Measurements from ENCODE around the gene TOE1.
"Not testable (repeated sequence)": the region's sequence is repeated elsewhere in the genome, so short reads cannot be mapped to it uniquely, and the experiment has no call there.

Gene TOE1

GRCh38 chr1:45356186-45356585 lies 16.2 kb downstream of the TOE1 start:
- DNase-seq: no peak

GRCh38 chr1:45359882-45360513 lies 20.0 kb downstream of the TOE1 start:
- DNase-seq: peak; percentile 38

DNA sequence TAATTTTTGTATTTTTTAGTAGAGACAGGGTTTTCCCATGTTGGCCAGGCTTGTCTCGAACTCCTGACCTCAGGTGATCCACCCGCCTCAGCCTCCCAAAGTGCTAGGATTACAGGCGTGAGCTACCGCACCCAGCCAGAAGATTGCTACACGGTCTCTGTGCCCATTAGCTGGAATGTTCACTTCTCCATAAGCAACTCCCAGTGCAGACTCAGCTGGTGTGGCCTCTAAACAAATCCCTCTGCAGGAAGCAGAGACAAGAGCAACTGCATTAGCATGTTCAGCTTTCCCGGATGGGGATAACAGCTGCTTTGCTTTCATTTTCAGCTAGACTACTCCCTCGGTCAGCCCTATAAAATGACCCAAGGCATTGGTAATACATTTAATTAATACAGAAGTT lies 21.0 kb downstream of the TOE1 start:
- not testable (repeated sequence) for DNase-seq

DNA sequence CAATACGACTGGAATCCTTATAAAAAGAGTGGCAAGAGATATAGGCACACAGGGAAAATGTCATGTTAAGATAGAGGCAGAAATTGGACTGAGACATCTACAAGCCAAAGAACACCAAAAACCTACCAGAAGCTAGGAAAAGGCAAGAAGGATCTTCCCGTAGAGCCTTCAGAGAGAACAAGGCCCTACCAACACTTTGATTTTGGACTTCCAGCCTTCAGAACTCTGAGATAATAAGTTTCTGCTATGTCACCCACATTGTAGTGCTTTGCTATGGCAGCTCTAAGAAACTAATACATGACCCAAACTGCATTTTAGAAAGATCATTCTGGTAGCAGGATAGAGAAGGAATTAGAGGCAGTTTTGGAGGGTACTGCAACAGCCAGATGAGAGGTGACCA lies 24.3 kb downstream of the TOE1 start:
- DNase-seq: no peak

- DNase-seq: no peak
These were observed 25.1 kb downstream of the TOE1 start for GRCh38 chr1:45365051-45365450.

DNA sequence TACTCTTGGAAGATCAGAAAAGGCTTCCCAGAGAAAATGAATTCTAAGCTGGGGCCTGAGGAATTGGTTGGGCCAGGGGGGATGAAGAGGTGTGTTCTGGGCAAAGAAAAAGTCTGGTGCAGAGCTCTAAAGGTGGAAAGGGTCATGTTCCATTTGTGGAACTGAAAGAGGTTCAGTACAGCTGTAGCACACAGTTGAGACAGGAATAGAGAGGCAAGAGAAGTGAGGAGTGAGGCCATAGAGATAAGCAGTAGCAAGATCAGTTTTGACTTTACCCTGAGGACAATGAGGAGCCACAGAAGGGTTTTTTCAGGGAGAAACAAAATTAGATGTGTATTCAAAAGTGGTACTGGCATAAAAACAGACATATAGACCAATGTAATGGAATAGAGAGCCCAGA lies 30.6 kb downstream of the TOE1 start:
- no peak for DNase-seq

GRCh38 chr1:45373573-45373972 lies 33.6 kb downstream of the TOE1 start:
- DNase-seq: no peak

DNA sequence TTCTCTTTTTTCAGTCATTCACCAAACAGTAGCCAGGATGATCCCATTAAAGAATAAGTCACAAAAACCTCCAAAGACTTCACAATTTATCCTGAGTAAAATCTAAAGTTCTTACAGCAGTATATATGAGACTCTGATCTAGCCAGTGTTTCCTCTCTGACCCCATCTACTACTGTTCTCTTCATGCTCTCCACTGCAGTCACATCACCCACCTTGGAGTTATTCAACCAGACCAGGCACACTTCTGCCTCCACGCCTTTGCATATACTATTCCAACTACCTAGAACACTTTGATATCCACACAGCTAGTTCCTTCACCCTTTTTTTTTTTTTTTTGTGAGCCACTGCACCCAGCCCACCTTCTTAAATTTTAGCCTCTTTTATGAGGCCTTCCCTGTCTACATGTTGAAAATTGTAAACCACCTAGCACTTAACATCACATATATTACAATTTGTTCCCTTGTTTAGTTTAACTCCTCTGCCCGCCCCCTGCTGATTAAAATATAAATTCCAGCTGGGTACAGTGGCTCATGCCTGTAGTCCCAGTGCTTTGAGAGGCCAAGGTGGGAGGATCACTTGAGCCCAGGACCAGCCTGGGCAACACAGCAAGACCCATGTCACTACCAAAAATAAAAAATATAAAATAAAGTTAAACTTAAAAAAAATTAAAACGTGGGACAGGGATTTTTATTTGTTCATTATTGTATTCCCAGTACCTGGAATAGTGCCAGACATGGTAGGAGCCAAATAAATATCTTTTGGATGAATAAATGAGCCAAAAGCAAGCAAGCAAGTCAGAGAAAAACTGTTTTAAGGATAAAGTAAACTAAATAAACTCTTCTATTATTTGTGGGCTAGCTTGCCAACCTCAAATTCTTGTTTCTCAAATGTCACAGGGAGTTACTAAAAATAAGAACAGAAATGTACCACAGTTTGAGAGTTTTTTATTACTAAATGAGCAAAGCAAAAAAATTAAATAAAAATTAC lies 35.4 kb downstream of the TOE1 start:
- no peak for DNase-seq

GRCh38 chr1:45378184-45378583 lies 38.2 kb downstream of the TOE1 start:
- DNase-seq: no peak

DNA sequence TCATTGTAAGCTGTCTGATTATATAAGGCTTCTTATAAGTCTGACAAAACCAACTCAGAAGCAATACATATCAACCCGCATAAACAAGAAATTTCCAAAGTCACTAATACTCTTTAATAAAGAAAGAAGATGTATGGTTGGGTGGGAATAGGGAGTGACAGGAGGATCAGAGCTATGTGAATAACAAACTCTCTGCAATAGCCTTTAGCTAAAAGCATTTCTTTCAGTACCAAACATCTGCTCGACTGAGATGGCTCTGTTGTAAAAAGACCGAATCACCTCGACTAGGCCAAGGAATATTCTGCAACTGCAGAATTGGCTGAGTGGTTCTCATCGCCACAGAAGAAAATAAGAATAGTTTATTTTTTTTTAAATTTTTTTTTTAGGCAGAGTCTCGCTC lies 39.6 kb downstream of the TOE1 start:
- DNase-seq: no peak

DNA sequence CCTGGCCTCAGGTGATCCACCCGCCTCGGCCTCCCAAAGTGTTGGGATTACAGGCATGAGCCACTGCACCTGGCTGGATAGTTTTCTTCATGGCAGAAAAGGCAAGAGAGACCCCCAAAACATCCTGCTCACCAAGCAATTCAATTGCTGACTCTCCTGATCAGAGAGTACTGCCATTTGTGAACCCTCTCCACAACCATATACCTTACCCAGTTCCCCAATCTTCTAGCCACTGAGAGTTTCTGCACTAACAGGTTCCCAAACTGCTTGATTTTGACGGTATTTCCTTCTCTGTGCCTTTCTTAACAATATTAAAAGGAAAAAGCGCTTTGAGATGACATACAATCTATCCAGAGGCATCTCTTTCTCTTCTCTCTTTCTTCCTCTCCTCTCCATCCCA lies 40.2 kb downstream of the TOE1 start:
- DNase-seq: no peak

DNA sequence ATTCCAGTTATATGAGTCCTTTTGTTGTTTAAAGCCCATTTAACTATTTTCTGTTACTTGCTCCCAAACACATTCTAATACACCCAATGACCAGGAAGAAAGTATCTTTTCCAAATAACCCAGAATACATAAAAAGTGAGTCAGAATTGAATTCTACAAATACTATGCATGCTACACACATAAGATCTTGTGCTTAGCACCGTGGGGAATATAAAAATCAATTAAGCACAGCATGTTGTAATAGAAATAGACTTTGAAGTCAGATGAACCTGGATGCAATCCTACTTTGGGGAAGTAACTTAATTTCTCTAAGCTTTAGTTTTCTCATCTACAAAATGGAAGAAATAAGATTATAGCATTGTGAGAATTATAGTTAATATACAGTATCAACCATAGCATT lies 40.8 kb downstream of the TOE1 start:
- DNase-seq: no peak

- DNase-seq: no peak
These were observed 41.3 kb downstream of the TOE1 start for GRCh38 chr1:45381243-45381642.

DNA sequence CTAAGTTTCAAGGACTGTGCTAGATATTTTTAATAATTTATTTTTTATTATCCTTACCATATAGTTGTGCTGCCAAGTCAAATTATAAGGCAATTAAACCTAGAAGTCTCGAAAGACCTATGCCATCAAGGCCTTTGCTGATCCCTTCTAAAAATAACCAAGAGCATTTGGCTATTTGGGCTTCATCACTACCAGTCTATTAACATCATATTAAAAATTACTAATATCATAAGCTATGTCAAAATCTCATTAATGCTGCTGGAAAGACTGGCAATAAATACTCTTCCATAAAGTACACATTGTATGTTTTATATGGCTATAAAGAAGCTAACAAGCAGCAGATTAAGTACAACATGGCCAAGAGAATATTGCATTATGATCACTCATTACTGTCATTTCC lies 43.2 kb downstream of the TOE1 start:
- no peak for DNase-seq

DNA sequence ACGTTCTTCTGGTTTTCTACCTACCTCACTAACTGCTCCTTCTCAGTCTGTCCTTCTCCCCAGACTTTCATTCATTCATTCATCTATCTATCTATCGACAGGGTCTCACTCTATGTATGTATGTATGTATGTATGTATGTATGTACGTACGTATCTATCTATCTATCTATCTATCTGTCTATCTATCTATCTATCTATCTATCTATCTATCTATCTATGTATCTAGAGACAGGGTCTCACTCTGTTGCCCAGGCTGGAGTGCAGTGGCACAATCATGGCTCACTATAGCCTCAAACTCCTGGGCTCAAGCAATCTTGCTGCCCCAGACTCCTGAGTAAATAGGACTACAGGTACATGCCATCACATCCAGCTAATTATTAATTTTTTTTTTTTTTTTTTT lies 44.2 kb downstream of the TOE1 start:
- not testable (repeated sequence) for DNase-seq

GRCh38 chr1:45385302-45385701 lies 45.3 kb downstream of the TOE1 start:
- peak; percentile 14 for DNase-seq

DNA sequence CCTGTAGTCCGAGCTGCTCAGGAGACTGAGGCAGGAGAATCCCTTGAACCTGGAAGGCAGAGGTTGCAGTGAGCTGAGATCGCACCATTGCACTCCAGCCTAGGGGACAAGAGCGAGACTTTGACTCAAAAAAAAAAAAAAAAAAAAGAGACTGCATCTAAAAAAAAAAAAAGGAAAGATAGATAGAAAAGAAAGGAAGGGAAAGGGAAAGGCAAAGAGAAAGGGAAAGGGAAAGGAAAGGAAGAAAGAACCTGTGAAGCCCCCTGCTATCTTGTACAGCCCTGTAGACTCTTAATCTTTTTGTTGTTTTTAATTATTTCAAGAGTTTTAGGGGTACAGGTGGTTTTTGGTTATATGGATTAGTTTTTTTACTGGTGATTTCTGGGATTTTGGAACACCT lies 46.2 kb downstream of the TOE1 start:
- no peak for DNase-seq
